ENCODE results near the gene UNC93B1.
"Not testable (repeated sequence)": the region's sequence is repeated elsewhere in the genome, so short reads cannot be mapped to it uniquely, and the experiment has no call there.

UNC93B1 gene

GRCh38 chr11:68009391-68010089, 5.6 kb upstream of the UNC93B1 start:
- DNase-seq, result peak; percentile 52

GRCh38 chr11:68008381-68009337, 4.8 kb upstream of the UNC93B1 start:
- DNase-seq, result peak; percentile 69

- DNase-seq, result no peak
Measured at GRCh38 chr11:68007498-68008380, 3.8 kb upstream of the UNC93B1 start.

- no peak for DNase-seq
Measured at GRCh38 chr11:68006606-68007166, 2.8 kb upstream of the UNC93B1 start.

GRCh38 chr11:68004551-68005335, 846 bp upstream of the UNC93B1 start:
- no peak for DNase-seq

- DNase-seq, result peak; percentile 68
Measured at GRCh38 chr11:68002938-68003845, 705 bp downstream of the UNC93B1 start.

- DNase-seq, result peak; percentile 73
Measured at GRCh38 chr11:68002575-68002937, 1.3 kb downstream of the UNC93B1 start.

- DNase-seq, result no peak
Measured at GRCh38 chr11:67999704-68000103, 4.2 kb downstream of the UNC93B1 start.

GRCh38 chr11:67999201-67999629, 4.7 kb downstream of the UNC93B1 start:
- DNase-seq, result no peak

- no peak for DNase-seq
Measured at GRCh38 chr11:67998150-67999045, 5.5 kb downstream of the UNC93B1 start.

GRCh38 chr11:67997475-67997921, 6.4 kb downstream of the UNC93B1 start:
- DNase-seq, result no peak

- peak; percentile 91 for DNase-seq
Measured at GRCh38 chr11:67996622-67997474, 7.0 kb downstream of the UNC93B1 start.

- DNase-seq, result no peak
Measured at GRCh38 chr11:67996051-67996450, 7.8 kb downstream of the UNC93B1 start.

- not testable (repeated sequence) for DNase-seq
Measured at GRCh38 chr11:67995579-67995978, 8.3 kb downstream of the UNC93B1 start.

GRCh38 chr11:67995129-67995528, 8.8 kb downstream of the UNC93B1 start:
- not testable (repeated sequence) for DNase-seq

- DNase-seq, result not testable (repeated sequence)
Measured at GRCh38 chr11:67994387-67994786, 9.5 kb downstream of the UNC93B1 start.

GRCh38 chr11:67993821-67994220, 10.1 kb downstream of the UNC93B1 start:
- not testable (repeated sequence) for DNase-seq

Measured in suppressor macrophage treated with lipopolysaccharide for 4 hours (primary cell).